Uterus (tissue), 4 donors: Measurements from ENCODE around the gene CDH13. TPM values are rescaled to one million over a fixed set of nuclear protein-coding genes. Genes with fewer than 3 reads are reported as not detected.

Source experiments
- DNase-seq, 2 donors: peaks; one replicate each; pipeline ENCODE4 v3.0.0-alpha.2; 2019 to 2020
- H3K27ac ChIP-seq, 2 donors: fragments of 200-600 bp; sonication (generic); 1 replicate in 1 of 2; 2 replicates in 1 of 2; pipeline ENCODE4 v1.5.1; 2016 to 2018
- H3K27me3 ChIP-seq, 2 donors: fragments of 200-600 bp; sonication (generic); one replicate each; pipeline ENCODE4 v1.5.1; 2018 to 2019; ENCODE audit warnings: control low read depth in 1 of 2
- H3K36me3 ChIP-seq, 2 donors: fragments of 200-600 bp; sonication (generic); one replicate each; pipeline ENCODE4 v1.5.1; 2019; ENCODE audit warnings: control low read depth in 1 of 2
- H3K4me1 ChIP-seq, 2 donors: fragments of 200-600 bp; sonication (generic); one replicate each; pipeline ENCODE4 v1.5.1; 2018 to 2019; ENCODE audit warnings: control low read depth in 1 of 2
- H3K4me3 ChIP-seq, 2 donors: fragments of 200-600 bp; sonication (generic); 1 replicate in 1 of 2; 2 replicates in 1 of 2; pipeline ENCODE4 v1.5.1; 2018 to 2019; ENCODE audit warnings: mild to moderate bottlenecking in 1 of 2
- H3K9me3 ChIP-seq, 2 donors: fragments of 200-600 bp; sonication (generic); one replicate each; pipeline ENCODE4 v1.5.1; 2019; ENCODE audit warnings: control low read depth in 1 of 2
- CTCF ChIP-seq, 4 experiments: fragments of 200-600 bp in 2 of 4; fragments of 450-650 bp in 2 of 4; sonication (generic) in 2 of 4; IDR thresholded peaks; one replicate each; pipeline ENCODE4 v1.5.1; 2016 to 2019; ENCODE audit warnings: antibody characterized with exemption in 4 of 4, mild to moderate bottlenecking in 2 of 4, moderate library complexity in 1 of 4
- POLR2A ChIP-seq, 2 donors: fragments of 450-650 bp; IDR thresholded peaks; one replicate each; pipeline ENCODE4 v1.6.1; 2016; ENCODE audit warnings: antibody characterized with exemption in 2 of 2, mild to moderate bottlenecking in 1 of 2, moderate library complexity in 1 of 2
- intact Hi-C: fragments of 100-400 bp; cut with DNase I; formaldehyde crosslinking; loops from one replicate; pipeline ENCODE4 v1.15.1; 2023; ENCODE audit warnings: low total_unique reads
- total RNA-seq, 4 donors: library from RNA; depleted of rRNA in 3 of 4; stranded (reverse); fragments of >200 nt in 3 of 4; gene quantifications; one replicate each; pipeline versions ENCODE4 v1.1.0 to v1.2.4, GENCODE V29; 2014 to 2023
- donor health status: DM: yes; HTN: yes; CAD: no.

CDH13 gene
- total RNA-seq, 4 donors from 2014 or later = 49.1 to 99.4 (median 82.7) TPM

GRCh38 chr16:82937926-82938520 lies 311.3 kb downstream of the CDH13 start:
- Histone ChIP-seq H3K4me1 (no peaks in the 10 kb centered on the region), H3K4me3 (no peak overlapping the region), H3K9me3 (no peaks in the 10 kb centered on the region), H3K27ac (no peak overlapping the region), H3K27me3 (no peaks in the 10 kb centered on the region), H3K36me3 (no peaks in the 10 kb centered on the region)
- TF ChIP-seq CTCF (IDR thresholded peaks at IDR 0.05) (no peak), POLR2A (IDR thresholded peaks at IDR 0.05) (no peak)
- intact Hi-C loops = no loop called here
- DNase-seq = no peak

- H3K27me3 ChIP-seq = no peaks in the 10 kb centered on the region
- H3K9me3 ChIP-seq = no peaks in the 10 kb centered on the region
- no peaks in the 10 kb centered on the region for H3K36me3 ChIP-seq
- DNase-seq = no peak
- intact Hi-C loops = no loop called here
- H3K4me3 ChIP-seq = no peak overlapping the region
- H3K27ac ChIP-seq = no peak overlapping the region
- H3K4me1 ChIP-seq = no peaks in the 10 kb centered on the region
- TF ChIP-seq POLR2A (IDR thresholded peaks at IDR 0.05) = no peak
- TF ChIP-seq CTCF (IDR thresholded peaks at IDR 0.05) = no peak
Measured at GRCh38 chr16:82943371-82943770, 316.6 kb downstream of the CDH13 start.

DNA sequence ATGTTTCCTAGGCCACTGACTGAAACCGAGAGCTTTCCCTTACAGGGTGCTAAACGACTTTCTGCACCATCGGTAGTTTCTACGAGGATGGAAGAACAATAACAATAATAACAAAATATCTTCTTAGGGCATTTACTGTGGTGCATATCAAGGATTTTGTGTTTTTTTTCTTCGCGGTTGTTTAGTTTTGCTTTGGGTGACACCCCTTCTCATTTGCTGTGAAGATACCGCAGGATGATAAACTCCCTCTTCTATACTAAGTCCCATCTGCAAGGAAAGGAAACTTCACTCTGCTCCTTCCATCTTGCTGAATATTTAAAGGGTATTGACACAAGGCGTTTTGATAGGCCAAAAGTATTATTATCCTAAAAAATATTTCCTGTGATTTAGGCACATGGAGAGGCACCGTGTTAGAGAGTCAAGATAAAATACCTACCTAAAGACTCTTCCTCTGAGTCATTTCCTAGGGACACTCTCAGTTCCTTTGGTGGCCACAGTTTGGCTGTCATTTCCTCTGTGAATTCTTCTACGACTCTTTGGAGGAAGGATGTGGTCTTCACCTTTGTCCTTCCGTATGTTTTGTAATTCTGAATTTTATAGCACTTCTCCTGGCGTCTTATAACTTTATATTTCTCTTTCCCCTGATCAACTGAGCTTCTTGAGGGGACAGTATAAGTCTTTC lies 318.8 kb downstream of the CDH13 start:
- DNase-seq = no peak
- intact Hi-C loops = no loop called here
- Histone ChIP-seq H3K4me1 (no peaks in the 10 kb centered on the region), H3K4me3 (no peak overlapping the region), H3K27ac (no peak overlapping the region), H3K36me3 (no peaks in the 10 kb centered on the region), H3K9me3 (no peaks in the 10 kb centered on the region), H3K27me3 (no peaks in the 10 kb centered on the region)
- TF ChIP-seq CTCF (IDR thresholded peaks at IDR 0.05) (no peak), POLR2A (IDR thresholded peaks at IDR 0.05) (no peak)

DNA sequence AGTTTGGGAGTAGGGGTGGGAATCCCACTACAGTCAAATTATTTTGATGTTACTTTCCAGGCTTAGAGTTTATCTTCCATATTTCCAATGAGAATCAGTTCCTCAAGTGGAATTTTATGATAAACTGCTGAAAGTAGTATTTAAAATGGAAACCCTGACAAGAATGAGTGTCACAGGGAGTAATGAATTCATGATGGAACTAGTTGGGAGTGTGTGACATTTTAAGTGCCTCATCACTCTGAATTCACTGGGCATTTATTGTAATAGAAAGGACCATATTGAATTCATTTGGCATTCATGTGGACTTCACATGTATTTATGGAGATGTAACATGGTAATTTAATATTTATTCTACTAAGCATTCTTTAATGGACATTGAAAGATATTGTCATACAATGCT lies 320.9 kb downstream of the CDH13 start:
- intact Hi-C loops = no loop called here
- H3K4me1 ChIP-seq = no peaks in the 10 kb centered on the region
- H3K27ac ChIP-seq = peak overlapping the region in 1 of 2 donors; percentile 59
- H3K36me3 ChIP-seq = no peaks in the 10 kb centered on the region
- H3K27me3 ChIP-seq = no peaks in the 10 kb centered on the region
- H3K9me3 ChIP-seq = no peaks in the 10 kb centered on the region
- no peak for DNase-seq
- TF ChIP-seq POLR2A (IDR thresholded peaks at IDR 0.05) = no peak
- no peak for TF ChIP-seq CTCF (IDR thresholded peaks at IDR 0.05)
- no peak overlapping the region for H3K4me3 ChIP-seq

DNA sequence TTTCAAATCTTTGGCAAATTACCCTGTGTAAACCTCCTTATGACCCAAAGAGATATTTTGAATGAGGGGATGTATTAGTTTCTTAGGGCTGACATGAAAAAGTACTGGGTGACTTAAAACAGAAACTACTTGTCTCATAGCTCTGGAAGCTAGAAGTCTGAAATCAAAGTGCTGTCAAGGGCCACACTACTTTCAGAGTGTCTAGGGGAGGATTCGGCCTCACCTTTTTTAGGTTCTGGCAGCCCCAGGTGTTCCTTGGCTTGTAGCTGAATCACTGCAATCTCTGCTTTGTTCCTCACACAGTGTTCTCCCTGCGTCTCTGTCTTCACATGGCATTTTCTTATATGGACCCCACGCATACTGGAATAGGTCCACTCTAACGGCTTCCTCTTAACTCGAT lies 322.2 kb downstream of the CDH13 start:
- no peaks in the 10 kb centered on the region for H3K27me3 ChIP-seq
- H3K27ac ChIP-seq = peak overlapping the region in 1 of 2 donors; percentile 59
- H3K36me3 ChIP-seq = no peaks in the 10 kb centered on the region
- H3K4me1 ChIP-seq = no peaks in the 10 kb centered on the region
- no peak for TF ChIP-seq POLR2A (IDR thresholded peaks at IDR 0.05)
- TF ChIP-seq CTCF (IDR thresholded peaks at IDR 0.05) = no peak
- no peaks in the 10 kb centered on the region for H3K9me3 ChIP-seq
- intact Hi-C loops = no loop called here
- no peak overlapping the region for H3K4me3 ChIP-seq
- no peak for DNase-seq
